Stimulated activated effector memory CD8-positive, alpha-beta T cell treated with anti-CD3 and anti-CD28 coated beads, Interleukin-12 subunit alpha, Interleukin-12 subunit beta, amount 100 ng/mL, for 72 hours (primary cell): ENCODE measurements around the gene RPL18A.

Experiments used
- ATAC-seq: fragments of 150-1000 bp; cut with Tn5 transposase; 2 replicates; pipeline ENCODE4 v1.10.0; 2021
- DNase-seq, 2 donors: peaks; one replicate each; pipeline ENCODE4 v3.0.0; 2021 to 2022; ENCODE audit warnings: low spot score in 2 of 2
- H3K27ac Mint-ChIP-seq: one replicate; pipeline ENCODE4 v1.8.0; 2022; ENCODE audit warnings: mild to moderate bottlenecking, mixed read lengths
- H3K36me3 Mint-ChIP-seq: one replicate; pipeline ENCODE4 v1.8.0; 2022; ENCODE audit warnings: mild to moderate bottlenecking, mixed read lengths
- H3K4me1 Mint-ChIP-seq: one replicate; pipeline ENCODE4 v1.8.0; 2022; ENCODE audit warnings: mixed read lengths
- H3K4me3 Mint-ChIP-seq: one replicate; pipeline ENCODE4 v1.8.0; 2022; ENCODE audit warnings: mild to moderate bottlenecking, mixed read lengths
- H3K9me3 Mint-ChIP-seq: one replicate; pipeline ENCODE4 v1.8.0; 2022; ENCODE audit warnings: mixed read lengths

Gene RPL18A

GRCh38 chr19:17909003-17909732, 49.5 kb downstream of the RPL18A start:
- Mint-ChIP-seq H3K27ac (no peak overlapping the region), H3K4me1 (no peaks in the 10 kb centered on the region), H3K36me3 (no peaks in the 10 kb centered on the region), H3K9me3 (peaks cover 5% of the 10 kb centered on the region), H3K4me3 (no peak overlapping the region)
- ATAC-seq (no peak), DNase-seq (no peak)

GRCh38 chr19:17910791-17911360, 51.2 kb downstream of the RPL18A start:
- ATAC-seq (no peak), DNase-seq (no peak)
- Mint-ChIP-seq H3K9me3 (peaks cover 5% of the 10 kb centered on the region), H3K36me3 (no peaks in the 10 kb centered on the region), H3K27ac (no peak overlapping the region), H3K4me1 (no peaks in the 10 kb centered on the region), H3K4me3 (no peak overlapping the region)
